ENCODE data around the gene NEURL1.

Gene NEURL1

GRCh38 chr10:103558911-103559310 is 65.4 kb downstream of the NEURL1 start:
- peaks cover 0 to 16% (median 12%) of the 10 kb centered on the region in 4 donors for H3K4me1 ChIP-seq
- no peak for TF ChIP-seq CTCF (IDR thresholded peaks at IDR 0.05)
- no peaks in the 10 kb centered on the region for H3K9me3 ChIP-seq
- no peaks in the 10 kb centered on the region for H3K36me3 ChIP-seq
- no peak for DNase-seq
- H3K27me3 ChIP-seq: peaks cover 0 to 26% of the 10 kb centered on the region in 2 donors
- no peak overlapping the region for H3K4me3 ChIP-seq
- intact Hi-C loops (cut with DNase I; ENCODE audit: low total_unique reads): no loop called here
- H3K27ac ChIP-seq: no peak overlapping the region

- H3K4me1 ChIP-seq: peaks cover 0 to 16% (median 11%) of the 10 kb centered on the region in 4 donors
- H3K27ac ChIP-seq: no peak overlapping the region
- TF ChIP-seq CTCF (IDR thresholded peaks at IDR 0.05): no peak
- no peak overlapping the region for H3K4me3 ChIP-seq
- DNase-seq: no peak
- H3K27me3 ChIP-seq: peaks cover 0 to 35% of the 10 kb centered on the region in 2 donors
- no peaks in the 10 kb centered on the region for H3K9me3 ChIP-seq
- H3K36me3 ChIP-seq: no peaks in the 10 kb centered on the region
- intact Hi-C loops (cut with DNase I; ENCODE audit: low total_unique reads): no loop called here
Measured at GRCh38 chr10:103559776-103560175, 66.3 kb downstream of the NEURL1 start.

GRCh38 chr10:103560886-103561285 is 67.4 kb downstream of the NEURL1 start:
- Histone ChIP-seq H3K4me3 (no peak overlapping the region), H3K27me3 (peaks cover 0 to 40% of the 10 kb centered on the region in 2 donors), H3K27ac (no peak overlapping the region), H3K4me1 (peaks cover 0 to 6% (median 1%) of the 10 kb centered on the region in 4 donors), H3K9me3 (no peaks in the 10 kb centered on the region), H3K36me3 (no peaks in the 10 kb centered on the region)
- intact Hi-C loops (cut with DNase I; ENCODE audit: low total_unique reads): no loop called here
- DNase-seq: no peak
- TF ChIP-seq CTCF (IDR thresholded peaks at IDR 0.05): no peak

- Histone ChIP-seq H3K36me3 (no peaks in the 10 kb centered on the region), H3K9me3 (no peaks in the 10 kb centered on the region), H3K4me3 (no peak overlapping the region), H3K27ac (no peak overlapping the region), H3K4me1 (no peaks in the 10 kb centered on the region), H3K27me3 (peaks cover 0 to 39% of the 10 kb centered on the region in 2 donors)
- intact Hi-C loops (cut with DNase I; ENCODE audit: low total_unique reads): no loop called here
- no peak for TF ChIP-seq CTCF (IDR thresholded peaks at IDR 0.05)
- no peak for DNase-seq
Measured at GRCh38 chr10:103562383-103562782, 68.9 kb downstream of the NEURL1 start.

- H3K4me1 ChIP-seq: no peaks in the 10 kb centered on the region
- no peak overlapping the region for H3K4me3 ChIP-seq
- peaks cover 0 to 36% of the 10 kb centered on the region in 2 donors for H3K27me3 ChIP-seq
- no peaks in the 10 kb centered on the region for H3K36me3 ChIP-seq
- no peak for TF ChIP-seq CTCF (IDR thresholded peaks at IDR 0.05)
- no peaks in the 10 kb centered on the region for H3K9me3 ChIP-seq
- no peak overlapping the region for H3K27ac ChIP-seq
- intact Hi-C loops (cut with DNase I; ENCODE audit: low total_unique reads): no loop called here
- no peak for DNase-seq
Measured at GRCh38 chr10:103563231-103564115, 70.0 kb downstream of the NEURL1 start.

Data from tibial artery (tissue), 4 donors.